ENCODE measurements around the gene XYLT1. TPM values are rescaled to one million over a fixed set of nuclear protein-coding genes. Genes with fewer than 3 reads are reported as not detected.

XYLT1 gene
- total and polyA plus RNA-seq, 2 of the 13 experiments (the other 11 are each of a cell fraction or from before 2014, with no cell fraction given) = not detected

GRCh38 chr16:17466876-17467275 lies 3.9 kb downstream of the XYLT1 start:
- WGBS (ENCODE audit: low lambda C conversion rate) = 3% methylated on average over 8 of the region's 8 CpGs
- Histone ChIP-seq H3K9ac (ENCODE audit: insufficient read depth, low read depth, low read length) (no peak overlapping the region), H3K36me3 (replicated peaks in 1 of 2; ENCODE audit: control insufficient read depth in 1 of 2, insufficient read depth in 2 of 2, low read length in 2 of 2) (no peaks in the 10 kb centered on the region), H4K20me1 (ENCODE audit: insufficient read depth, low read length) (no peaks in the 10 kb centered on the region; the same call in 1 of the 2 replicates), H2AFZ (ENCODE audit: low read length) (no peak overlapping the region), H3K27me3 (ENCODE audit: control insufficient read depth in 1 of 2, insufficient read depth in 2 of 2, low read length in 2 of 2) (peaks cover 19 to 72% of the 10 kb centered on the region in 2 experiments), H3K9me3 (ENCODE audit: low read length) (no peaks in the 10 kb centered on the region), H3K27ac (ENCODE audit: extremely low read length, insufficient read depth, low read length) (no peak overlapping the region), H3K4me1 (ENCODE audit: insufficient read depth, low read length) (no peaks in the 10 kb centered on the region), H3K4me3 (replicated peaks in 1 of 3; ENCODE audit: insufficient read depth in 1 of 3, low read depth in 2 of 3, low read length in 3 of 3) (no peak overlapping the region), H3K4me2 (ENCODE audit: low read depth, low read length) (no peak overlapping the region), H3K79me2 (ENCODE audit: insufficient read depth, low read length) (no peaks in the 10 kb centered on the region)
- POLR2A ChIA-PET = no interaction called here
- intact Hi-C loops (cut with micrococcal nuclease; ENCODE audit: unreplicated experiment) = no loop called here
- TF ChIP-seq MTF2 (CRISPR knock-in tag; IDR thresholded peaks at IDR 0.05; ENCODE audit: borderline replicate concordance) (no peak), ZNF772 (CRISPR knock-in tag; IDR thresholded peaks at IDR 0.05) (no peak), TEAD2 (CRISPR knock-in tag; IDR thresholded peaks at IDR 0.05) (no peak), HNF1B (CRISPR knock-in tag; IDR thresholded peaks at IDR 0.05) (no peak), TFDP1 (CRISPR knock-in tag; IDR thresholded peaks at IDR 0.05; ENCODE audit: borderline replicate concordance) (no peak), POLR2AphosphoS2 (IDR thresholded peaks at IDR 0.05; ENCODE audit: low read depth, low read length) (no peak)
- no TSS peak for BruUV-seq (replicated peaks)
- DNase-seq (ENCODE audit: low spot score) = no peak
- no peak for FAIRE-seq
- CTCF ChIA-PET (ENCODE audit: low intra/inter-chr PET ratio, low total read pairs) = no interaction called here
- ATAC-seq = no peak
- in situ Hi-C loops (cut with HindIII; ENCODE audit: extremely low pct_ligation_motif_present, low pct_unique_long_range_greater_than_20kb) = loop anchor here (10.0 to 25.0 kb wide), 2 partner anchors 192 to 605 kb away; no protein-coding TSS in a partner anchor

Measured in HepG2 (cell line).